ENCODE data around the gene KCNG1. TPM values are rescaled to one million over a fixed set of nuclear protein-coding genes. Genes with fewer than 3 reads are reported as not detected.

KCNG1 gene
- polyA plus RNA-seq, 1 experiment: 16.0 TPM

DNA sequence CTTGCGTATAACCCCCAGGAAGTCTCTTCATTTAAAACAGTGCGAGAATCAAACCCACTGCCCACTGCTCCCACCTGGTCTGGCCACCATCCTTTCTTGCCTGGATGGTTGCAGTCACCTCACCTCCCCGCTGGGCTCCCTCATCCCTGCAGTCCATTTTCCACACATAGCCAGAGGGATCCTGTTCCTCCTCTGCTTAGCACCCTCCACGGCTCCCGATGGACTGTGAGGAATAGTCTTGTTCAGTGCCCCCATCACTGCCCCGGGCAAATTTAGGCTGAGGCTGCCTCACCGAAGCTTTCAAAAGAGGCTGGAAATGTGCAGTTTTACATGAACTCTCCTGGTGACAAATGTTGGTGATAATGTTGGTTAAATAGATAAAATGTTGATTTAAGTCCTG, 17.7 kb downstream of the KCNG1 start:
- H3K27ac ChIP-seq (ENCODE audit: low read depth, low read length): no peak overlapping the region
- no peak overlapping the region for H3K4me3 ChIP-seq (ENCODE audit: low read depth, low read length)
- TF ChIP-seq, protein P1, sequence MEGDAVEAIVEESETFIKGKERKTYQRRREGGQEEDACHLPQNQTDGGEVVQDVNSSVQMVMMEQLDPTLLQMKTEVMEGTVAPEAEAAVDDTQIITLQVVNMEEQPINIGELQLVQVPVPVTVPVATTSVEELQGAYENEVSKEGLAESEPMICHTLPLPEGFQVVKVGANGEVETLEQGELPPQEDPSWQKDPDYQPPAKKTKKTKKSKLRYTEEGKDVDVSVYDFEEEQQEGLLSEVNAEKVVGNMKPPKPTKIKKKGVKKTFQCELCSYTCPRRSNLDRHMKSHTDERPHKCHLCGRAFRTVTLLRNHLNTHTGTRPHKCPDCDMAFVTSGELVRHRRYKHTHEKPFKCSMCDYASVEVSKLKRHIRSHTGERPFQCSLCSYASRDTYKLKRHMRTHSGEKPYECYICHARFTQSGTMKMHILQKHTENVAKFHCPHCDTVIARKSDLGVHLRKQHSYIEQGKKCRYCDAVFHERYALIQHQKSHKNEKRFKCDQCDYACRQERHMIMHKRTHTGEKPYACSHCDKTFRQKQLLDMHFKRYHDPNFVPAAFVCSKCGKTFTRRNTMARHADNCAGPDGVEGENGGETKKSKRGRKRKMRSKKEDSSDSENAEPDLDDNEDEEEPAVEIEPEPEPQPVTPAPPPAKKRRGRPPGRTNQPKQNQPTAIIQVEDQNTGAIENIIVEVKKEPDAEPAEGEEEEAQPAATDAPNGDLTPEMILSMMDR (IDR thresholded peaks at IDR 0.05; ENCODE audit: low read depth, low read length): no peak
- no peaks in the 10 kb centered on the region for H3K27me3 ChIP-seq (ENCODE audit: control insufficient read depth, insufficient read depth, low read length)
- CTCF ChIA-PET: interaction anchor here (0.6 to 2.8 kb wide), 3 partner anchors 10 to 325 kb away, joined by 3 to 11 read pairs (median 6); no protein-coding TSS in a partner anchor
- no peaks in the 10 kb centered on the region for H3K9me3 ChIP-seq (ENCODE audit: control insufficient read depth, insufficient read depth, low read length)
- no peak for DNase-seq (ENCODE audit: low read depth, low spot score)
- POLR2A ChIA-PET: no interaction called here

DNA sequence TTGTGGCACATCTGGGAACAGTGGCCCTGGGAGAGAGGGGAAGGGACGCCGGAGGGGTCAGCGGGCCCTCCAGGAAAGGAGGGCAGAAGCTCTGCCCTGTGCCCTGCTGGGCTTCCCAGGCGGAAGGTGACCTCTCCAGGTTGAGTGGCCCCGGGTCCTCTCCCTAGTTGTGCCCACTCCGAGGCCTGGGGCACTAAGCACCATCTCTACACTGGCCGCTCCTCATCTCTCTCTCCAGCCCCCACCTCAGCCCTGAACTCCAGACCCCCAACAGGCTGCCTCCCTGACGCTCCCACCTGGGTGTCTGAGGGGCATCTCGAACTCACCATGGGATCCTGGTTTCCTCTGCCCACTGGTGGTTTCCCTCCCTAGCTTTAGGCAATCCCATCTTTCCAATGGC, 18.1 kb downstream of the KCNG1 start:
- H3K4me3 ChIP-seq (ENCODE audit: low read depth, low read length): no peak overlapping the region
- TF ChIP-seq, protein P1 (IDR thresholded peaks at IDR 0.05; ENCODE audit: low read depth, low read length): no peak
- DNase-seq (ENCODE audit: low read depth, low spot score): no peak
- ChIA-PET CTCF (interaction anchor here (2.8 kb wide), 1 partner anchor 11 kb away, joined by 11 read pairs; no protein-coding TSS in a partner anchor), POLR2A (no interaction called here)
- no peaks in the 10 kb centered on the region for H3K27me3 ChIP-seq (ENCODE audit: control insufficient read depth, insufficient read depth, low read length)
- no peaks in the 10 kb centered on the region for H3K9me3 ChIP-seq (ENCODE audit: control insufficient read depth, insufficient read depth, low read length)
- no peak overlapping the region for H3K27ac ChIP-seq (ENCODE audit: low read depth, low read length)

DNA sequence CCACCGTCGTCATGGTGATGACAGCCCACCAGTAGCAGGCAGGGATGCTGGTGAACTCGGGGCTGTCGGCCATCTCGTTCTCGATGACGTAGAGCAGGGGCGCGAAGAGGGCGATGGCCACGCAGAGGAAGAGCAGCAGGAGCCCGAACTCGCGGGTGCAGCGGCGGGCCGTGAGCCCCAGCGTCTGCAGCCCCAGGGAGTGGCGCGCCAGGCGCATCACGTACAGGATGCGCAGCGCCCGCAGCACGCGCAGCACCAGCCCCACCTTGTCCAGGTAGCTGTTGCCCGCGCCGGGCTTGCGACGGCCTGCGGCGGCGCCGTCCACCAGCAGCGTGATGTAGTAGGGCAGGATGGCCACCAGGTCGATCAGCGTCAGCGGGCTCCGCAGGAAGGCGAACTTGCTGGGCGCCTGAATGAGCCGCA, 18.6 kb downstream of the KCNG1 start:
- ChIA-PET POLR2A (no interaction called here), CTCF (interaction anchor here (1.2 kb wide), 1 partner anchor 11 kb away, joined by 4 read pairs; no protein-coding TSS in a partner anchor)
- TF ChIP-seq, protein P1 (IDR thresholded peaks at IDR 0.05; ENCODE audit: low read depth, low read length): no peak
- Histone ChIP-seq H3K27me3 (ENCODE audit: control insufficient read depth, insufficient read depth, low read length) (no peaks in the 10 kb centered on the region), H3K9me3 (ENCODE audit: control insufficient read depth, insufficient read depth, low read length) (no peaks in the 10 kb centered on the region), H3K4me3 (ENCODE audit: low read depth, low read length) (no peak overlapping the region), H3K27ac (ENCODE audit: low read depth, low read length) (no peak overlapping the region)
- no peak for DNase-seq (ENCODE audit: low read depth, low spot score)

DNA sequence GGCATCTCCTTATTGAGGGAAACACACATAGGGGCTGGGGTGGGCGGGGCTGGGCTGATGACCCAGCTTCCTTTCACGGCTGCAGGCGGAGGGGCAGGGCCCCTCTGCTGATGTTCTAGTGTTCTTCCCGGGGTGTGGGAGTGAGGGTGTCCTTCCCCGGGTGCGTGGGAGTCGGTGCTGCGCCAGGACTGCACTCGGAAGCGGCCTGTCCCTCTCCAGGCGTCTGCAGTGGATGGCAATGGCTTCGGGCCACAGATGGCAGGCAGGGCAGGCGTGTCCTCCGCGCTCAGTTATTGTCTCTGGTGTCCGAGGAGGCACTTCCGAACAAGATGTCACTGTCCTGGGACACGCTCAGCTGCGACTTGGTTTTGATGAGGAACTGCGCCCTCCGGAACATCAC, 19.2 kb downstream of the KCNG1 start:
- H3K4me3 ChIP-seq (ENCODE audit: low read depth, low read length): no peak overlapping the region
- no peak for DNase-seq (ENCODE audit: low read depth, low spot score)
- no peaks in the 10 kb centered on the region for H3K9me3 ChIP-seq (ENCODE audit: control insufficient read depth, insufficient read depth, low read length)
- no peak overlapping the region for H3K27ac ChIP-seq (ENCODE audit: low read depth, low read length)
- ChIA-PET POLR2A (no interaction called here), CTCF (interaction anchor here (0.8 to 1.2 kb wide), 2 partner anchors 11 to 12 kb away, joined by 3 to 4 read pairs; no protein-coding TSS in a partner anchor)
- H3K27me3 ChIP-seq (ENCODE audit: control insufficient read depth, insufficient read depth, low read length): no peaks in the 10 kb centered on the region
- TF ChIP-seq, protein P1 (IDR thresholded peaks at IDR 0.05; ENCODE audit: low read depth, low read length): no peak

GRCh38 chr20:51002633-51003032, 20.3 kb downstream of the KCNG1 start:
- H3K4me3 ChIP-seq (ENCODE audit: low read depth, low read length): no peak overlapping the region
- DNase-seq (ENCODE audit: low read depth, low spot score): no peak
- TF ChIP-seq, protein P1 (IDR thresholded peaks at IDR 0.05; ENCODE audit: low read depth, low read length): no peak
- no peaks in the 10 kb centered on the region for H3K9me3 ChIP-seq (ENCODE audit: control insufficient read depth, insufficient read depth, low read length)
- CTCF ChIA-PET: interaction anchor here (1.1 kb wide), 1 partner anchor 15 kb away, joined by 3 read pairs; no protein-coding TSS in a partner anchor
- POLR2A ChIA-PET: no interaction called here
- H3K27ac ChIP-seq (ENCODE audit: low read depth, low read length): no peak overlapping the region
- H3K27me3 ChIP-seq (ENCODE audit: control insufficient read depth, insufficient read depth, low read length): no peaks in the 10 kb centered on the region

All from AG04450 (cell line).